ENCODE data around the gene MTARC2. TPM values are rescaled to one million over a fixed set of nuclear protein-coding genes. Genes with fewer than 3 reads are reported as not detected.

The MTARC2 gene
- total and polyA plus RNA-seq, 7 experiments from 2014 or later, result 1.1 TPM; not detected in 6

GRCh38 chr1:220772846-220773245, 24.7 kb downstream of the MTARC2 start:
- no peak for DNase-seq

DNA sequence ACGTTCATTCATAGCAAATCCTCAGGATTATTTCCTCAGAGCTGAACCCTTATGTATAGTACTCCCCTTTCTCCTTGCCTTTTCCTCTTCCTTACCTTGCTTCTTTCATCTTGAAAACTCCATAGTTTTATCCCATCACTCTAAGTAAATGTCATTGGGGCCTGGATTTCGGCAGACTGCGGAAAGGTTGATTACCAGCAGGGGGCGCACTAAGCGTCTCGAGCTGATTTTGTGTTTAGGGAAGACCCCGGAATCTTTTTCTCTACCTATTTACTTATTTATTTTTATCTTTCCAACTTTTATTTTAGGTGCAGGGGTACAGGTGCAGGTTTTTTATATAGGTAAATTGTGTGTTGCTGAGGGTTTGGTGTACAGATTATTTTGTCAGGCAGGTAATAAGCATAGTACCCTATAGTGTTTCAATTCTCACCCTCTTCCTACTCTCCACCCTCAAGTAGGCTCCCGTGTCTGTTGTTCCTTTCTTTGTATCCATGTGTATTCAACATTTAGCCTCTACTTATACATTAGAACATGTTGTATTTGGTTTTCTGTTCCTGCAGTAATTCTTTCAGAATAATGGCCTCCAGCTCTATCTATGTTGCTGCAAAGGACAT, 27.2 kb downstream of the MTARC2 start:
- CTCF ChIA-PET, result interaction anchor here (0.9 kb wide), 1 partner anchor 40 kb away, joined by 3 read pairs; no protein-coding TSS in a partner anchor
- ATAC-seq (peak; percentile 32), DNase-seq (peak in 2 of 9 donors; percentile 11 to 31)
- H3K27me3 Mint-ChIP-seq, result peaks cover 6 to 23% (median 10%) of the 10 kb centered on the region in 5 donors
- intact Hi-C loops (cut with micrococcal nuclease), result loop anchor here (5.0 kb wide), 2 partner anchors 478 to 493 kb away; no protein-coding TSS in a partner anchor
- H3K9me3 Mint-ChIP-seq, result peaks cover 0 to 1% (median 0%) of the 10 kb centered on the region in 11 donors
- Histone ChIP-seq H3K4me1 (ENCODE audit: control insufficient read depth in 2 of 2, insufficient read depth in 2 of 2, low read length in 2 of 2) (no peaks in the 10 kb centered on the region), H3K9me3 (ENCODE audit: control insufficient read depth in 2 of 3, low read length in 3 of 3) (no peaks in the 10 kb centered on the region), H3K36me3 (ENCODE audit: control insufficient read depth in 2 of 3, insufficient read depth in 3 of 3, low read length in 3 of 3) (no peaks in the 10 kb centered on the region), H3K27me3 (ENCODE audit: control insufficient read depth in 2 of 2, insufficient read depth in 2 of 2, low read length in 2 of 2) (no peaks in the 10 kb centered on the region), H3K4me3 (ENCODE audit: low read length) (no peak overlapping the region), H3K27ac (ENCODE audit: low read depth, low read length) (no peak overlapping the region)
- POLR2A ChIA-PET, result no interaction called here
- H3K27ac Mint-ChIP-seq, result no peak overlapping the region
- H3K4me3 Mint-ChIP-seq, result no peak overlapping the region
- peaks cover 0 to 4% (median 0%) of the 10 kb centered on the region in 7 donors for H3K4me1 Mint-ChIP-seq
- H3K36me3 Mint-ChIP-seq, result no peaks in the 10 kb centered on the region

More at GRCh38 chr1:220772846-220773245, 24.7 kb downstream of the MTARC2 start:
- Mint-ChIP-seq H3K9me3 (peaks cover 0 to 1% (median 0%) of the 10 kb centered on the region in 11 donors), H3K4me3 (no peak overlapping the region), H3K27ac (no peak overlapping the region), H3K27me3 (peaks cover 5 to 23% (median 17%) of the 10 kb centered on the region in 5 donors), H3K4me1 (peaks cover 0 to 4% (median 0%) of the 10 kb centered on the region in 7 donors), H3K36me3 (no peaks in the 10 kb centered on the region)
- H3K27me3 ChIP-seq (ENCODE audit: control insufficient read depth in 2 of 2, insufficient read depth in 2 of 2, low read length in 2 of 2), result no peaks in the 10 kb centered on the region
- ATAC-seq, result no peak
- no peaks in the 10 kb centered on the region for H3K36me3 ChIP-seq (ENCODE audit: control insufficient read depth in 2 of 3, insufficient read depth in 3 of 3, low read length in 3 of 3)
- H3K4me1 ChIP-seq (ENCODE audit: control insufficient read depth in 2 of 2, insufficient read depth in 2 of 2, low read length in 2 of 2), result no peaks in the 10 kb centered on the region
- POLR2A ChIA-PET, result no interaction called here
- no peak overlapping the region for H3K27ac ChIP-seq (ENCODE audit: low read depth, low read length)
- CTCF ChIA-PET, result no interaction called here
- intact Hi-C loops (cut with micrococcal nuclease), result no loop called here
- H3K9me3 ChIP-seq (ENCODE audit: control insufficient read depth in 2 of 3, low read length in 3 of 3), result no peaks in the 10 kb centered on the region
- H3K4me3 ChIP-seq (ENCODE audit: low read length), result no peak overlapping the region

DNA sequence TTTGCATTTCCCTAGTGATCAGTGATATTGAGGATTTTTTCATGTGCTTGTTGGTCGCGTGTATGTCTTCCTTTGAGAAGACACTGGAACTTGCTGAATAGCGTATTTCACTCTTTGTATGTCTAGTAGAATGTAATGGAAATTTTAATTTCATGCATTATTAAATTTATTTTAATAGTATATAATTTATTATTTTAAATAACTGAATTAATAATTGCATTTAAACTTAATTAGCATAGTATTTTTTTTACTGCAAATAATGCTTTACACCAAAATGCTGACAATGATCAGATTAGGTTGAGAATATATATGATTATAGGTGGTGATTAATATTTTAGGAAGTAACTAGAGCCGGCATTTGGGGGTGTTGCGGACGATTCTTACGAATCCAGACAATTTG, 28.1 kb downstream of the MTARC2 start:
- intact Hi-C loops (cut with micrococcal nuclease), result loop anchor here (1.0 to 5.0 kb wide), 8 partner anchors 86 to 785 kb away; partner anchors contain the start of gene C1orf115 (in 1 of the 2)

DNA sequence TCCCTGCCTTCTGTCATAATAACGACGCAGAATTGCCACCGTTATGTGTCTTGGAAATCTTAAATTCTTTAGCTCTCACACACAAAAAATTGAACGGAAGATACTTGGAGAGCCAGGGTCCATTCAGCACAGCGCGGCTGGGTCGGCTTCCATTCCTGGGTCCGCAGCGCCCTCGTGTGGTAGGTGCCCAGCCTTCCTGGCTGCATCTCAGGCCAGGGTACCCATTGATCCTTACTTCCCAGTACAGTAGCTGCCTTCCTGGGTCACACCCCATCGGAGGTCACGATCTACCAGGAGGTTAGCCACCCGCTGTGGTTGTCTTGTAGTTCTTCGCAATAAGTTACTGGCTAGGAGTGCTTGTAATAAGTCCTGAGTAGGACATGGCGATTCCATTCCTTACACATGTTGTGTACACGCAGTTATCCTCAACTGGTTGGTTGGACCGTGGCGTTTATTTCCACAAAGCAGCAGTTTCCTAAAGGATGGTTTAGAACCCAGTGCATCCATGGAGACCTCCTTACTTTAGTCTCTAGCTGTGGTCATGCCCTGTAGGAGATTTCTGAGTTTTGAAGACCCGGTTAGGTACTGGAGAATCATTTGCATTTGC, 28.7 kb downstream of the MTARC2 start:
- no peak overlapping the region for H3K27ac ChIP-seq (ENCODE audit: low read depth, low read length)
- peak; percentile 7 to 73 (median 48) for DNase-seq
- Mint-ChIP-seq H3K9me3 (peaks cover 0 to 1% (median 0%) of the 10 kb centered on the region in 11 donors), H3K27ac (no peak overlapping the region), H3K36me3 (no peaks in the 10 kb centered on the region), H3K27me3 (peaks cover 6 to 23% (median 15%) of the 10 kb centered on the region in 5 donors), H3K4me3 (no peak overlapping the region), H3K4me1 (peaks cover 0 to 4% (median 0%) of the 10 kb centered on the region in 7 donors)
- POLR2A ChIA-PET, result no interaction called here
- H3K36me3 ChIP-seq (ENCODE audit: control insufficient read depth in 2 of 3, insufficient read depth in 3 of 3, low read length in 3 of 3), result no peaks in the 10 kb centered on the region
- CTCF ChIA-PET, result no interaction called here
- no peaks in the 10 kb centered on the region for H3K9me3 ChIP-seq (ENCODE audit: control insufficient read depth in 2 of 3, low read length in 3 of 3)
- H3K27me3 ChIP-seq (ENCODE audit: control insufficient read depth in 2 of 2, insufficient read depth in 2 of 2, low read length in 2 of 2), result no peaks in the 10 kb centered on the region
- H3K4me3 ChIP-seq (ENCODE audit: low read length), result no peak overlapping the region
- peak; percentile 86 for ATAC-seq
- no peaks in the 10 kb centered on the region for H3K4me1 ChIP-seq (ENCODE audit: control insufficient read depth in 2 of 2, insufficient read depth in 2 of 2, low read length in 2 of 2)
- intact Hi-C loops (cut with micrococcal nuclease), result loop anchor here (1.0 to 5.0 kb wide), 8 partner anchors 87 to 786 kb away; partner anchors contain the start of gene C1orf115 (in 1 of the 2)

More for the DNA sequence above, 28.1 kb downstream of the MTARC2 start:
- no peaks in the 10 kb centered on the region for H3K36me3 ChIP-seq (ENCODE audit: control insufficient read depth in 2 of 3, insufficient read depth in 3 of 3, low read length in 3 of 3)
- H3K9me3 ChIP-seq (ENCODE audit: control insufficient read depth in 2 of 3, low read length in 3 of 3), result no peaks in the 10 kb centered on the region
- no peak overlapping the region for H3K27ac ChIP-seq (ENCODE audit: low read depth, low read length)
- ATAC-seq (no peak), DNase-seq (no peak)
- no peaks in the 10 kb centered on the region for H3K27me3 ChIP-seq (ENCODE audit: control insufficient read depth in 2 of 2, insufficient read depth in 2 of 2, low read length in 2 of 2)
- Mint-ChIP-seq H3K4me1 (peaks cover 0 to 4% (median 0%) of the 10 kb centered on the region in 7 donors), H3K4me3 (no peak overlapping the region), H3K36me3 (no peaks in the 10 kb centered on the region), H3K9me3 (peaks cover 0 to 1% (median 0%) of the 10 kb centered on the region in 11 donors), H3K27me3 (peaks cover 6 to 23% (median 12%) of the 10 kb centered on the region in 5 donors), H3K27ac (no peak overlapping the region)
- no peaks in the 10 kb centered on the region for H3K4me1 ChIP-seq (ENCODE audit: control insufficient read depth in 2 of 2, insufficient read depth in 2 of 2, low read length in 2 of 2)
- no peak overlapping the region for H3K4me3 ChIP-seq (ENCODE audit: low read length)
- ChIA-PET CTCF (no interaction called here), POLR2A (no interaction called here)

GRCh38 chr1:220783453-220783852, 35.3 kb downstream of the MTARC2 start:
- H3K36me3 ChIP-seq (ENCODE audit: control insufficient read depth in 2 of 3, insufficient read depth in 3 of 3, low read length in 3 of 3), result no peaks in the 10 kb centered on the region
- no peak overlapping the region for H3K4me3 Mint-ChIP-seq
- ChIA-PET CTCF (no interaction called here), POLR2A (interaction anchor here (0.6 kb wide), 1 partner anchor 526 kb away, joined by 3 read pairs; no protein-coding TSS in a partner anchor)
- no peaks in the 10 kb centered on the region for H3K36me3 Mint-ChIP-seq
- intact Hi-C loops (cut with micrococcal nuclease), result no loop called here
- H3K27me3 Mint-ChIP-seq, result peaks cover 34 to 65% (median 48%) of the 10 kb centered on the region in 5 donors
- no peak overlapping the region for H3K4me3 ChIP-seq (ENCODE audit: low read length)
- ATAC-seq, result no peak
- no peaks in the 10 kb centered on the region for H3K4me1 ChIP-seq (ENCODE audit: control insufficient read depth in 2 of 2, insufficient read depth in 2 of 2, low read length in 2 of 2)
- no peak overlapping the region for H3K27ac ChIP-seq (ENCODE audit: low read depth, low read length)
- no peaks in the 10 kb centered on the region for H3K9me3 ChIP-seq (ENCODE audit: control insufficient read depth in 2 of 3, low read length in 3 of 3)
- H3K27me3 ChIP-seq (ENCODE audit: control insufficient read depth in 2 of 2, insufficient read depth in 2 of 2, low read length in 2 of 2), result peaks cover 0 to 3% of the 10 kb centered on the region in 2 donors
- peaks cover 0 to 6% (median 0%) of the 10 kb centered on the region in 7 donors for H3K4me1 Mint-ChIP-seq
- DNase-seq, result no peak
- H3K9me3 Mint-ChIP-seq, result peaks cover 0 to 2% (median 0%) of the 10 kb centered on the region in 11 donors
- H3K27ac Mint-ChIP-seq, result no peak overlapping the region

GRCh38 chr1:220784751-220785150, 36.6 kb downstream of the MTARC2 start:
- H3K4me1 Mint-ChIP-seq, result peaks cover 0 to 6% (median 0%) of the 10 kb centered on the region in 7 donors
- Histone ChIP-seq H3K27ac (ENCODE audit: low read depth, low read length) (no peak overlapping the region), H3K36me3 (ENCODE audit: control insufficient read depth in 2 of 3, insufficient read depth in 3 of 3, low read length in 3 of 3) (no peaks in the 10 kb centered on the region), H3K4me3 (ENCODE audit: low read length) (no peak overlapping the region), H3K27me3 (ENCODE audit: control insufficient read depth in 2 of 2, insufficient read depth in 2 of 2, low read length in 2 of 2) (peaks cover 0 to 3% of the 10 kb centered on the region in 2 donors), H3K4me1 (ENCODE audit: control insufficient read depth in 2 of 2, insufficient read depth in 2 of 2, low read length in 2 of 2) (no peaks in the 10 kb centered on the region), H3K9me3 (ENCODE audit: control insufficient read depth in 2 of 3, low read length in 3 of 3) (no peaks in the 10 kb centered on the region)
- ATAC-seq (no peak), DNase-seq (no peak)
- POLR2A ChIA-PET, result no interaction called here
- peaks cover 0 to 2% (median 0%) of the 10 kb centered on the region in 11 donors for H3K9me3 Mint-ChIP-seq
- no peaks in the 10 kb centered on the region for H3K36me3 Mint-ChIP-seq
- CTCF ChIA-PET, result no interaction called here
- intact Hi-C loops (cut with micrococcal nuclease), result no loop called here
- H3K27ac Mint-ChIP-seq, result no peak overlapping the region
- no peak overlapping the region for H3K4me3 Mint-ChIP-seq
- peaks cover 39 to 73% (median 56%) of the 10 kb centered on the region in 5 donors for H3K27me3 Mint-ChIP-seq

Data from naive thymus-derived CD4-positive, alpha-beta T cell (primary cell).